Endodermal cell (in vitro differentiated cells): ENCODE data around the gene N4BP3. TPM values are rescaled to one million over a fixed set of nuclear protein-coding genes. Genes with fewer than 3 reads are reported as not detected.

Experiments
- DNase-seq: peaks from one replicate; pipeline ENCODE4 v3.0.0-alpha.2; 2017
- H3K27ac ChIP-seq: 2 replicates; pipeline ENCODE4 v1.5.1; 2013; ENCODE audit warnings: mild to moderate bottlenecking, low read depth, low read length, moderate library complexity
- H3K27me3 ChIP-seq: 2 replicates; pipeline ENCODE4 v1.6.1; 2013; ENCODE audit warnings: mild to moderate bottlenecking, low read length, moderate library complexity; ENCODE audit not compliant: insufficient read depth, control insufficient read depth, poor library complexity, severe bottlenecking
- H3K36me3 ChIP-seq: 2 replicates; pipeline ENCODE4 v1.7.0; 2013; ENCODE audit warnings: mild to moderate bottlenecking, low read length, moderate library complexity; ENCODE audit not compliant: control insufficient read depth, insufficient read depth
- H3K4me1 ChIP-seq: one replicate; pipeline ENCODE4 v1.7.0; 2013; ENCODE audit warnings: low read length; ENCODE audit not compliant: control insufficient read depth, insufficient read depth
- H3K4me3 ChIP-seq: 2 replicates; pipeline ENCODE4 v1.5.1; 2013; ENCODE audit warnings: mild to moderate bottlenecking, low read length, moderate library complexity
- H3K9ac ChIP-seq: 2 replicates; pipeline ENCODE4 v1.6.1; 2013; ENCODE audit warnings: mild to moderate bottlenecking, low read length, moderate library complexity; ENCODE audit not compliant: poor library complexity, severe bottlenecking; ENCODE audit errors: extremely low read depth
- H3K9me3 ChIP-seq: 2 replicates; pipeline ENCODE4 v1.6.1; 2013; ENCODE audit warnings: mild to moderate bottlenecking, low read length, moderate library complexity; ENCODE audit not compliant: control insufficient read depth
- H3K27ac Mint-ChIP-seq: 2 replicates; pipeline ENCODE4 v1.8.0; 2020; ENCODE audit warnings: mixed read lengths
- H3K27me3 Mint-ChIP-seq: 2 replicates; pipeline ENCODE4 v1.8.0; 2021; ENCODE audit warnings: mild to moderate bottlenecking, mixed read lengths; ENCODE audit not compliant: insufficient read depth
- H3K36me3 Mint-ChIP-seq: 2 replicates; pipeline ENCODE4 v1.8.0; 2020; ENCODE audit warnings: low read depth, mixed read lengths
- H3K4me1 Mint-ChIP-seq: 2 replicates; pipeline ENCODE4 v1.8.0; 2020; ENCODE audit warnings: mixed read lengths
- H3K4me3 Mint-ChIP-seq: 2 replicates; pipeline ENCODE4 v1.8.0; 2020; ENCODE audit warnings: mild to moderate bottlenecking, moderate library complexity, mixed read lengths
- H3K9me3 Mint-ChIP-seq: 2 replicates; pipeline ENCODE4 v1.8.0; 2020; ENCODE audit warnings: mild to moderate bottlenecking, mixed read lengths
- WGBS, 2 experiments: methylation state at CpG; one replicate each; pipeline versions ENCODE4 v1.1.5 to v1.1.7; 2013; ENCODE audit warnings: missing lambda C conversion rate in 2 of 2, mixed read lengths in 1 of 2; ENCODE audit not compliant: insufficient coverage in 1 of 2, insufficient read length in 1 of 2; 5-methylcytosine and 5-hydroxymethylcytosine counted together
- total RNA-seq, 2 donors: library from RNA; stranded (reverse); fragmentation: NEBNext Ultra II Directional in 1 of 2; extraction: Animal tissue kit (Norgen Biotek cat#: 25700) in 1 of 2; gene quantifications; 2 replicates in 1 of 2; 3 replicates in 1 of 2; pipeline ENCODE4 v1.2.1, GENCODE V29; 2021
- TF ChIP-seq, protein P1 (sequence below): fragments of 200-600 bp; sonication (generic); conservative IDR thresholded peaks from 2 replicates; pipeline ENCODE4 v1.5.0; 2021; ENCODE audit warnings: antibody characterized with exemption, mild to moderate bottlenecking

The N4BP3 gene
- total RNA-seq, 2 donors from 2014 or later = 12.7 to 15.2 TPM

DNA sequence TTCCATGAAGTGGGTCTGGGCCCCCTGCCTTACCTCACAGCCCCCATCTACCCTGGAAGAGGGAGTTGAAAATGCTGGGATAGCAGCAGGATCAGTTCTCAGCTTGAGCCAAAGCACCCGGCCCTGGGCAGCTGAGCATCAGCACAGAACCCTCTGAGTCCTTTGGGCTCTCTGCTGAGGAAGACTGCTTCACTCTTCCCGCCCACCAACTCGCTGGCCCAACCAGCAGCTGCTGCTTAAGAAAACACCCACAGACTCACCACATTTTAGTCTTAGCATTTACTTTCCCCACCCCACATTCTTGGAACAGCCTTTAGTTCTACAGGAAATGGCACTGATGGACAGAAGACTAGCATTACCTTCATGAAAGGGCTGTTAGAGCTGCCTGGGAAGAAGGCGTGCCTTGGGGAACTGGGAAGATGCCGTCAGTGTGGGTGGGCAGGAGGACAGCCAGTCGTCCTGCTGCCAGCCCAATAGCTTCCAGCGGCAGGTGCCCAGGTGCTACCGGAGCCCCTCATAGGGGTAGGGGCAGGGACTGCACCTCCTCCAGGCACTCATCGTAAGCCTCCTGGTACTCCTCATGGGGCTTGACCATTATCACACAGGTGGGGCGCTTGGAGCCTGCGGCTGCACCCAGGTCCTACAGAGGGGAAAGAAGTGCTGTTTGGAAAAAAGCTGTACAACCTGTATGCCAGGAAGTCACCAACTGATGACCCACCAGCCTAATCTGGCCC is 36.0 kb downstream of the N4BP3 start:
- Mint-ChIP-seq H3K4me3 (no peak overlapping the region), H3K27me3 (no peaks in the 10 kb centered on the region), H3K9me3 (no peaks in the 10 kb centered on the region), H3K36me3 (peaks cover 64% of the 10 kb centered on the region), H3K27ac (no peak overlapping the region), H3K4me1 (peaks cover 9% of the 10 kb centered on the region)
- no peaks in the 10 kb centered on the region for H3K9me3 ChIP-seq
- DNase-seq = peak; percentile 72
- no peak overlapping the region for H3K4me3 ChIP-seq
- H3K9ac ChIP-seq = no peak overlapping the region
- H3K4me1 ChIP-seq = no peaks in the 10 kb centered on the region
- TF ChIP-seq, protein P1, sequence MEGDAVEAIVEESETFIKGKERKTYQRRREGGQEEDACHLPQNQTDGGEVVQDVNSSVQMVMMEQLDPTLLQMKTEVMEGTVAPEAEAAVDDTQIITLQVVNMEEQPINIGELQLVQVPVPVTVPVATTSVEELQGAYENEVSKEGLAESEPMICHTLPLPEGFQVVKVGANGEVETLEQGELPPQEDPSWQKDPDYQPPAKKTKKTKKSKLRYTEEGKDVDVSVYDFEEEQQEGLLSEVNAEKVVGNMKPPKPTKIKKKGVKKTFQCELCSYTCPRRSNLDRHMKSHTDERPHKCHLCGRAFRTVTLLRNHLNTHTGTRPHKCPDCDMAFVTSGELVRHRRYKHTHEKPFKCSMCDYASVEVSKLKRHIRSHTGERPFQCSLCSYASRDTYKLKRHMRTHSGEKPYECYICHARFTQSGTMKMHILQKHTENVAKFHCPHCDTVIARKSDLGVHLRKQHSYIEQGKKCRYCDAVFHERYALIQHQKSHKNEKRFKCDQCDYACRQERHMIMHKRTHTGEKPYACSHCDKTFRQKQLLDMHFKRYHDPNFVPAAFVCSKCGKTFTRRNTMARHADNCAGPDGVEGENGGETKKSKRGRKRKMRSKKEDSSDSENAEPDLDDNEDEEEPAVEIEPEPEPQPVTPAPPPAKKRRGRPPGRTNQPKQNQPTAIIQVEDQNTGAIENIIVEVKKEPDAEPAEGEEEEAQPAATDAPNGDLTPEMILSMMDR = peak; percentile 43
- WGBS, 2 experiments = 92 to 95% methylated on average over 10 to 11 of the region's 11 CpGs
- no peak overlapping the region for H3K27ac ChIP-seq
- no peaks in the 10 kb centered on the region for H3K27me3 ChIP-seq
- peaks cover 62% of the 10 kb centered on the region for H3K36me3 ChIP-seq

DNA sequence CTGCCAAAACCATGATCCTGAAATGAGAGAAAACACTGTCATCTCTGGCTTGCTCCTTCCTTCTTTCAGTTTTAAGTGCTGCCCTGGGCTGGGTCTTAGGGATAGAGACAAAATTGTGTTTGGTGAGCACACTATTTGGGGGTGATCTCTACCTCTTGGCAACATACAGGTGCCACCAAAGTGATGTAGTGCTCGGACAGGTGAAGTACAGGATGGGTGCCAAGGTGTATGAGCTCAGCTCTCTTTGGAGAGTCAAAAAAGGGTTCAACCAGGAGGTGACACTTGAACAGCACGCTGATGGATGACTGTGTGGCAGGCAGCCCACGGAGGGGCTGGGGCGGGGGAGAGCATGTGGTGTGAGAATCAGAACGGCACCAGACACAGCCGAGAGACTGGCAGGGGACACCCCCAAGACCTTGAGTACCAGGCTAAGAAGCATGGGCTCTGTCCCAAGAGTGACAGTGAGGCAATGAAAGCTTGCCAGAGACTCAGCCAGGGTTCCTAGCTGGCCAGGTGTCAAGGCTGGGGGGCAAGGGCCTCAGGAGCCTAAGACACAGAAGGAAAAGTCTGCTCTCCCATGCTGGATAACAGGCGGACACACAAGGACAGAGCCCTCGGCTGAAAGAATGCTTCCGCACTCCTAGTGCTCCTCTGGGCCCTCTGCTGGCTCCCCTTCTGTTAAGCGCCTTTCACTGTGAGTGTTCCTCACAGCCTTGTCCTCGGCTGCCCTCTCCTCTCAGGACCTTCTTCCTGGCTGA is 37.8 kb downstream of the N4BP3 start:
- peaks cover 9% of the 10 kb centered on the region for H3K4me1 Mint-ChIP-seq
- H3K36me3 ChIP-seq = peaks cover 56% of the 10 kb centered on the region
- no peak overlapping the region for H3K4me3 ChIP-seq
- H3K27me3 ChIP-seq = no peaks in the 10 kb centered on the region
- H3K27me3 Mint-ChIP-seq = no peaks in the 10 kb centered on the region
- H3K36me3 Mint-ChIP-seq = peaks cover 52% of the 10 kb centered on the region
- H3K27ac ChIP-seq = no peak overlapping the region
- H3K9ac ChIP-seq = no peak overlapping the region
- H3K9me3 ChIP-seq = no peaks in the 10 kb centered on the region
- WGBS, 2 experiments = 91% methylated on average over 10 to 11 of the region's 11 CpGs
- no peaks in the 10 kb centered on the region for H3K9me3 Mint-ChIP-seq
- peak overlapping the region; percentile 68 for H3K27ac Mint-ChIP-seq
- peak; percentile 71 for DNase-seq
- TF ChIP-seq, protein P1 = peak; percentile 48
- H3K4me3 Mint-ChIP-seq = peak overlapping the region; percentile 32
- H3K4me1 ChIP-seq = no peaks in the 10 kb centered on the region

DNA sequence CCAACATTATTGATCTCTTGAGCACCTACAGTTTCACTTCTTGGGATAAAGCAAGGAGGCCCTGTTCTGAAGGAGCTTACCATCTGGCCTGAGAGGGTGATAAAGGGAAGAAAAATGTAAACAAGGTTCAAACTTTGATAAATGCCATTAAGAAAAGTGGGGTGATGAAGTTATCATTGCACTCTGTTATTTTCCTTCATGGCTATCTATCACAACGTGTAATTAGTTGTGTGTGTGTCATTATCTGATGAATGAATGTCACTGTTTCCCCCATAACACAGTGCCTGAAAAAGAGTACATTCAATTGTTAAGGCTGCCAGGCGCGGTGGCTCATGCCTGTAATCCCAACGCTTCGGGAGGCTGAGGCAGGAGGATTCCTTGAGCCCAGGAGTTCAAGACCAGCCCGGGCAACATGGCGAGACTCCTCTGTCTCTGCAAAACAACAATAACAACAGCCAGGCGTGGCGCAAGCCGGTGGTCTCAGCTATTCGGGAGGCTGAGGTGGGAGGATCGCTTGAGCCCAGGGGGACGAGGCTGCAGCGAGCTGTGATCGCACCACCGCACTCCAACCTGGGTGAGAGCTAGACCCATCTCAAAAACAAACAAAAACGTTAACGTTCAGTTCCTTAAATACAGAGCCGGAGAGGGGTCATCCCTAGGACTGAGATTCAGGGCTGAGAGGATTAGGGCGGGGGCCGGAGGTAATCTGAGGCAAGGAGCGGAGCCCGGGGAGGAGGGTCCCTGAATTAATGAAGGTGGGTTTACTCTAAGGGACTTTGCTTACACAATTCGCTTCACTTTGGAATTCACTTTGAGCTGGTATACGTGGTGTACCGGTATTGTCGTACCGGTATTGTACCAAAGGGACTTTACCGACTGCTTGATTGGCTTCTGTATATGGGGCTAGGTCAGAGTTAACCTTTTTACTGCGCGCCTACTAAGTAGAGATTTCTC is 39.4 kb downstream of the N4BP3 start:
- no peaks in the 10 kb centered on the region for H3K27me3 Mint-ChIP-seq
- Histone ChIP-seq H3K9me3 (no peaks in the 10 kb centered on the region), H3K36me3 (peaks cover 40% of the 10 kb centered on the region), H3K27me3 (no peaks in the 10 kb centered on the region), H3K9ac (peak overlapping the region; percentile 67), H3K4me1 (no peaks in the 10 kb centered on the region), H3K4me3 (peak overlapping the region; percentile 92), H3K27ac (peak overlapping the region; percentile 8)
- DNase-seq = no peak
- H3K9me3 Mint-ChIP-seq = no peaks in the 10 kb centered on the region
- H3K27ac Mint-ChIP-seq = peak overlapping the region; percentile 95
- H3K4me3 Mint-ChIP-seq = peak overlapping the region; percentile 92
- WGBS, 2 experiments = 56 to 57% methylated on average over 29 to 31 of the region's 31 CpGs
- H3K4me1 Mint-ChIP-seq = peaks cover 9% of the 10 kb centered on the region
- TF ChIP-seq, protein P1 = no peak
- peaks cover 36% of the 10 kb centered on the region for H3K36me3 Mint-ChIP-seq
